SU-DHL-6 (cell line): ENCODE measurements around the gene ARL5A.
"Not testable (repeated sequence)": the region's sequence is repeated elsewhere in the genome, so short reads cannot be mapped to it uniquely, and the experiment has no call there.

Experiments
- H2AFZ ChIP-seq: fragments of 200-600 bp; sonication (generic); 2 replicates; pipeline ENCODE4 v1.6.1; 2014; ENCODE audit warnings: low read depth, mild to moderate bottlenecking, moderate library complexity, mixed read lengths, antibody characterized with exemption, low read length; ENCODE audit not compliant: severe bottlenecking
- H3F3A ChIP-seq: fragments of 200-600 bp; shearing (Covaris generic); 2 replicates; pipeline ENCODE4 v1.6.0; 2016; ENCODE audit warnings: antibody characterized with exemption, mild to moderate bottlenecking; ENCODE audit not compliant: insufficient read depth
- H3K27ac ChIP-seq: fragments of 200-600 bp; sonication (generic); 2 replicates; pipeline ENCODE4 v1.5.1; 2016; ENCODE audit warnings: low read depth, mild to moderate bottlenecking, low read length, moderate library complexity, mixed read lengths
- H3K27me3 ChIP-seq: fragments of 200-600 bp; sonication (generic), shearing (Covaris generic); 2 replicates; pipeline ENCODE4 v1.6.0; 2014; ENCODE audit warnings: mild to moderate bottlenecking, low read length
- H3K36me3 ChIP-seq: fragments of 200-600 bp; sonication (generic); 2 replicates; pipeline ENCODE4 v1.6.1; 2014; ENCODE audit warnings: mild to moderate bottlenecking, low read length, mixed read lengths
- H3K4me2 ChIP-seq: fragments of 300-600, 200-600 bp; shearing (Covaris generic), sonication (generic); 2 replicates; pipeline ENCODE4 v1.6.0; 2014; ENCODE audit warnings: low read length, low read depth, mild to moderate bottlenecking; ENCODE audit not compliant: poor library complexity, severe bottlenecking
- H3K4me3 ChIP-seq: fragments of 200-600 bp; sonication (generic); 2 replicates; pipeline ENCODE4 v1.5.1; 2014; ENCODE audit warnings: antibody characterized with exemption, low read length, mild to moderate bottlenecking, mixed read lengths; ENCODE audit not compliant: insufficient read depth, poor library complexity, severe bottlenecking
- H3K79me2 ChIP-seq: fragments of 200-600 bp; sonication (generic); 2 replicates; pipeline ENCODE4 v1.6.1; 2014; ENCODE audit warnings: mild to moderate bottlenecking, low read length, moderate library complexity; ENCODE audit not compliant: insufficient read depth
- H3K9ac ChIP-seq: fragments of 200-600 bp; sonication (generic); 2 replicates; pipeline ENCODE4 v1.7.0; 2014; ENCODE audit warnings: mild to moderate bottlenecking, low read length
- H3K9me2 ChIP-seq: fragments of 200-600 bp; sonication (generic); replicated peaks from 2 replicates; pipeline ENCODE4 v1.6.1; 2014; ENCODE audit warnings: low read length; ENCODE audit not compliant: insufficient read depth
- H3K9me3 ChIP-seq: fragments of 200-600 bp; sonication (generic); 2 replicates; pipeline ENCODE4 v1.6.1; 2014; ENCODE audit warnings: low read length, mixed read lengths; ENCODE audit not compliant: insufficient read depth
- H4K20me1 ChIP-seq: fragments of 200-600 bp; sonication (generic); 2 replicates; pipeline ENCODE4 v1.6.1; 2014; ENCODE audit warnings: low read depth, mild to moderate bottlenecking, antibody characterized with exemption, low read length, moderate library complexity, mixed read lengths
- EZH2phosphoT487 ChIP-seq: fragments of 200-600 bp; sonication (generic), shearing (Covaris generic); conservative IDR thresholded peaks from 2 replicates; pipeline ENCODE4 v1.6.1; 2018; ENCODE audit warnings: mild to moderate bottlenecking, antibody characterized with exemption, low read length, moderate library complexity, mixed read lengths
- TF ChIP-seq, protein P1 (sequence below): fragments of 200-600 bp; sonication (generic); IDR thresholded peaks from one replicate; pipeline ENCODE4 v1.5.1; 2017; ENCODE audit warnings: antibody characterized with exemption, mild to moderate bottlenecking, low read length, moderate library complexity; ENCODE audit not compliant: insufficient read depth, poor library complexity, severe bottlenecking

ARL5A gene

DNA sequence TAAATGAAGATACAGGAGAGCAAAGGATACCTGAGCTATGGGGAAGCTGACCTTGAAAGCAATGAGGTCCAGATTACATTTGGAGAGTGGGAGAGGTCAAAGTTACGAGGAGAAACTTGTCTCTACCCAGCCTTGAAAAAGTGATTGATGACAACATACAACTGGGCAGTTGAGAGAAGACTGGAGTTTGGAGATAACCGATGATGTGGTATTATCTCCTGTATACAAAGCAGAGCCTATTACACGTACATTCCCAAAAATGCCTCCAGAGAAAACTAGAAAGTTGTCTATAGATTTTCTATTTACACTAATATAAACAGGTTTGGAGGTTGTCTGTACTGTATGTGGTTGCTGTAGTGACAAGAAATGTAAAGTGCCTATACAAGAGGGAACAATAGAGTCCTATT lies 28.3 kb downstream of the ARL5A start:
- Histone ChIP-seq H3K9ac (no peak overlapping the region), H2AFZ (no peak overlapping the region), H3K27ac (no peak overlapping the region), H3K36me3 (peaks cover 32% of the 10 kb centered on the region), H3F3A (no peaks in the 10 kb centered on the region; the same call in 1 of the 2 replicates), H3K4me3 (no peak overlapping the region), H3K9me2 (no peaks in the 10 kb centered on the region), H3K79me2 (no peaks in the 10 kb centered on the region), H3K27me3 (no peaks in the 10 kb centered on the region), H3K9me3 (no peaks in the 10 kb centered on the region), H3K4me2 (no peak overlapping the region), H4K20me1 (peaks cover 3% of the 10 kb centered on the region; the same call in 1 of the 2 replicates)
- no peak for TF ChIP-seq EZH2phosphoT487
- TF ChIP-seq, protein P1, sequence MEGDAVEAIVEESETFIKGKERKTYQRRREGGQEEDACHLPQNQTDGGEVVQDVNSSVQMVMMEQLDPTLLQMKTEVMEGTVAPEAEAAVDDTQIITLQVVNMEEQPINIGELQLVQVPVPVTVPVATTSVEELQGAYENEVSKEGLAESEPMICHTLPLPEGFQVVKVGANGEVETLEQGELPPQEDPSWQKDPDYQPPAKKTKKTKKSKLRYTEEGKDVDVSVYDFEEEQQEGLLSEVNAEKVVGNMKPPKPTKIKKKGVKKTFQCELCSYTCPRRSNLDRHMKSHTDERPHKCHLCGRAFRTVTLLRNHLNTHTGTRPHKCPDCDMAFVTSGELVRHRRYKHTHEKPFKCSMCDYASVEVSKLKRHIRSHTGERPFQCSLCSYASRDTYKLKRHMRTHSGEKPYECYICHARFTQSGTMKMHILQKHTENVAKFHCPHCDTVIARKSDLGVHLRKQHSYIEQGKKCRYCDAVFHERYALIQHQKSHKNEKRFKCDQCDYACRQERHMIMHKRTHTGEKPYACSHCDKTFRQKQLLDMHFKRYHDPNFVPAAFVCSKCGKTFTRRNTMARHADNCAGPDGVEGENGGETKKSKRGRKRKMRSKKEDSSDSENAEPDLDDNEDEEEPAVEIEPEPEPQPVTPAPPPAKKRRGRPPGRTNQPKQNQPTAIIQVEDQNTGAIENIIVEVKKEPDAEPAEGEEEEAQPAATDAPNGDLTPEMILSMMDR: no peak

DNA sequence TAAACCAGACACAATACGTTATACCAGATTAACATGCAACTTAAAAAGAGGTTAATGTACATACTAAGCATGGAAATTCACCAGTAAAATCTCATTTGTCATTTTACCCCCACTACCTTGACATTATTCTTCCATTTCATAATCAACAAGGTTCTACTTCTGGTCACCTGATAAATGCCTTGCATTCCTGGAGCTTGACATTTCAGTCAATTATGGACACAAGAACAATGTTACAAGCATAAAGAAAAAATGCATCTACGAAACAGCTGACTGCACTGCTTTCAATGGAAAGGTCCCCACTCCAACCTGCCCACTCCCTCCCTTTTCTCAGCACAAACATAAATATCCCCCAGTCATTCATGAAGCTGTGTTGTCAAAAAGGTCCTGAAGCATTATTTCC lies 31.4 kb downstream of the ARL5A start:
- H3K27me3 ChIP-seq: no peaks in the 10 kb centered on the region
- H2AFZ ChIP-seq: no peak overlapping the region
- TF ChIP-seq EZH2phosphoT487: no peak
- TF ChIP-seq, protein P1: no peak

DNA sequence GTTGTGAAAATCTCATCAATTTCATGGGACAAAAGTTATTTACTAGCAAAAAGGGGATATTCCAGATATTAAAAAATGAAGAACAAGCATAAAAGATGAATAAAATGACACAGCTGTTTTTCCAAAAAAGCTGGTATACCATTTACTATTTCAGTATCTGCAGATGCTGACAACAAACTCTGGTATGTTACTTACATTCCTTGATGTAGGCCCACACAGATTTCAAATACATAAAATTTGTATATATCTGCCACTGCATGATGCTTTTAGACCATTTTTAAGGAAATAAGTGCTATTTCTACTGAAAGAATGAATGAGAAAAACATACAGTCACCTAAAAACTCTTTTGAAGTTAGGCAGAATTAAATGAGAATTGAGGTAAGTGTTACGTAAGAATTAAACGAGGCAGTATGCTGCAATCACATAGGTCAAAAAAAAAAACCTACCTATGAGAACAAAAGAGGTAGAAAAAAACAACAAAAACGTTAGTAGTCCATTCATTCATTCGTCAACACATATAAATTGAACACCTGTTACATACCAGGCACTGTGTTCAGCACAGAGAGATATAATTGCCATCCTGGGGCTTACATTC lies 32.5 kb downstream of the ARL5A start:
- Histone ChIP-seq H3K9ac (no peak overlapping the region), H3K27me3 (no peaks in the 10 kb centered on the region), H4K20me1 (0 out of 2 replicates have a peak, but pooled peaks cover 3% of the 10 kb centered on the region), H3K9me2 (no peaks in the 10 kb centered on the region), H3K79me2 (no peaks in the 10 kb centered on the region), H3K9me3 (no peaks in the 10 kb centered on the region), H3K4me2 (no peak overlapping the region), H3K4me3 (no peak overlapping the region), H3K27ac (no peak overlapping the region), H3K36me3 (peaks cover 7% of the 10 kb centered on the region; the same call in 1 of the 2 replicates), H3F3A (no peaks in the 10 kb centered on the region), H2AFZ (no peak overlapping the region)
- TF ChIP-seq, protein P1: no peak
- TF ChIP-seq EZH2phosphoT487: no peak

More for the DNA sequence above, 31.4 kb downstream of the ARL5A start:
- Histone ChIP-seq H3K9me3 (no peaks in the 10 kb centered on the region), H4K20me1 (0 out of 2 replicates have a peak, but pooled peaks cover 3% of the 10 kb centered on the region), H3K36me3 (peaks cover 18% of the 10 kb centered on the region; the same call in 1 of the 2 replicates), H3K9me2 (no peaks in the 10 kb centered on the region), H3F3A (no peaks in the 10 kb centered on the region), H3K79me2 (no peaks in the 10 kb centered on the region), H3K9ac (no peak overlapping the region), H3K27ac (no peak overlapping the region), H3K4me2 (no peak overlapping the region), H3K4me3 (no peak overlapping the region)

DNA sequence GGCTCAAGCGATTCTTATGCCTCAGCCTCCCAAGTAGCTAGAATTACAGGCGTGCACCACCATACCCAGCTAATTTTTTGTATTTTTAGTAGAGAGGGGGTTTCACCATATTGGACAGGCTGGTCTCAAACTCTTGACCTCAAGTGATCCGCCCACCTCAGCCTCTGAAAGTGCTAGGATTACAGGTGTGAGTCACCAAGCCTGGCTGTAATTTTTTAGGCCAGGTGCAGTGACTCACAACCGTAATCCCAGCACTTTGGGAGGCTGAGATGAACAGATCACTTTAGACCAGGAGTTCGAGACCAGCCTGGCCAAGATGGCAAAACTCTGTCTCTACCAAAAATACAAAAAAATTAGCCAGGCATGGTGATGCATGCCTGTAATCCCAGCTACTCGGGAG lies 33.8 kb downstream of the ARL5A start:
- H3K4me3 ChIP-seq, H3K9me2 ChIP-seq, H3K27me3 ChIP-seq, H3K36me3 ChIP-seq, H4K20me1 ChIP-seq, H2AFZ ChIP-seq, H3K9me3 ChIP-seq, H3K27ac ChIP-seq, H3K79me2 ChIP-seq, H3F3A ChIP-seq, H3K4me2 ChIP-seq, H3K9ac ChIP-seq: not testable (repeated sequence)
